Activated T-helper 9 cell treated with anti-CD3 and anti-CD28 coated beads, Interleukin-2, amount 50 U/mL, for 16 hours (primary cell): Measurements from ENCODE around the gene PNPLA8.
"Not testable (repeated sequence)": the region's sequence is repeated elsewhere in the genome, so short reads cannot be mapped to it uniquely, and the experiment has no call there.

Experiments used
- DNase-seq: peaks from one replicate; pipeline ENCODE4 v3.0.0-alpha.2; 2020; ENCODE audit warnings: low read depth

The PNPLA8 gene

DNA sequence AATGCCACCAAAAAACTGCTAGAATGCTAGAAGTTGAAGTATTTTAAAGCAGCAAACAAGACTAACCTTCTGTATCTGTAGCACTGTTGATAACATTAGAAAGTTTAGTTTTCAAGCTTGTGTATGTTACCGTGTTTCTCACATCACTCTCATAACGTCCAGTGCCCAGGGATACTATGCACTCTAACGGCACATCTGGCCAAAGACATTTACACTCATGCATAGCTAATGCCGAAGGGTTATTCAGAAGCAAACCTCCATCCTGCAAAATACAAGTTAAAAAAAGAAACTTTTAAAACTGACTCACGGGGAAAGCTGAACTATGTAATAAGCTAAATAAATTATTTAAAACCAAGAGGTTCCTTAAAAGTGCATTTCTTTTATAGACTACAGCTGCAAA, 46.8 kb downstream of the PNPLA8 start:
- DNase-seq: no peak

DNA sequence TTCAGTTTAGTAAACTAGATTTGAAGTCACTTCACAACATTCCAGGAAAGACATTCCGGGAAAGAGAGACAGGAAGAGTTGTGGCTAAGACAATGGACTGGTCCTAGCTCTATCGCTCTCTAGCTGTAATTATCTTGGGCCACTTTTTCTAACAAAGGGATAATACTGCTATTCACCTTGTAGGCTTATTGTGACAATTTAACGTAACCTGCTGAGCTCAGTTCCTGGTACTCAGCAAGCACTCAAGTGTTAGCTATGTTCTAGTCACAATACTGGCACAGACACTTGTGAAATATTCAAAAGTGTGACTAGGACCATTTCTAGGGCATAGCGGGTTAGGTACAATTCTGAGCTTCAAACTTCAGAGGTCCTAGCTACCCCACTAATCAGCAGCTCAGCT, 57.7 kb downstream of the PNPLA8 start:
- no peak for DNase-seq

- DNase-seq: no peak
These were observed 58.5 kb downstream of the PNPLA8 start for GRCh38 chr7:108467391-108467790.

DNA sequence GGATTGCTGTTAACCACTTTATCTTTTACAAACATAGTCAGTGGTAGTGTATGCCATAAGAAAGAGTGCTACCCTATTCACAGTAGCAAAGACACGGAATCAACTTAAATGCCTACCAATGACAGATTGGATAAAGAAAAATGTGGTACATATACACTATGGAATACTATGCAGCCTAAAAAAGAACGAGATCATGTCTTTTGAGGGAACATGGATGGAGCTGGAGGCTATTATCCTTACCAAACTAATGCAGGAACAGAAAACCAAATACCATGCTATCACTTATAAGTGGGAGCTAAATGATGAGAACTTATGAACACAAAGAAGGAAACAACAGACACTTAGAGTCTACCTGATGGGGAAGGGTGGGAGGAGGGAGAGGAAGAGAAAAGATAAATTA, 59.6 kb downstream of the PNPLA8 start:
- DNase-seq: not testable (repeated sequence)

DNA sequence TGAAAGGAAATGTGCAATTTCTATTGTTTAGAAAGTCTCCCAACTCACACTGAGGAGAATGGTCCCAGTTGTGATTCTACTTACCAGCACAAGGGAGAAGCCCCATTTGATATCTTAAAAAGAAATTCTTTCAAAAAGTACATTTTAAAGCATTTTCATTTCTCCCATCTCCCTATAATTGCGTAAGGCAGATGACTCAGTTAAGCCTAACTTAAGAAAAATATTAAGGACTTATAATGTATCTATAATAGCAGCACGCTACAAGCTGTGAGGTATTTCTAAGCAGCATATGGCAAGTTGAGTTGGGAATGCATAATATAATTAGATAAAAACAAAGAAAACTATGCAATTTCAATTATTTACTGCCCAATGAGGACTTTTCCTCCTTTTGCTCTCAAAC, 61.2 kb downstream of the PNPLA8 start:
- no peak for DNase-seq

- DNase-seq: no peak
These were observed 62.3 kb downstream of the PNPLA8 start for GRCh38 chr7:108463613-108464012.

DNA sequence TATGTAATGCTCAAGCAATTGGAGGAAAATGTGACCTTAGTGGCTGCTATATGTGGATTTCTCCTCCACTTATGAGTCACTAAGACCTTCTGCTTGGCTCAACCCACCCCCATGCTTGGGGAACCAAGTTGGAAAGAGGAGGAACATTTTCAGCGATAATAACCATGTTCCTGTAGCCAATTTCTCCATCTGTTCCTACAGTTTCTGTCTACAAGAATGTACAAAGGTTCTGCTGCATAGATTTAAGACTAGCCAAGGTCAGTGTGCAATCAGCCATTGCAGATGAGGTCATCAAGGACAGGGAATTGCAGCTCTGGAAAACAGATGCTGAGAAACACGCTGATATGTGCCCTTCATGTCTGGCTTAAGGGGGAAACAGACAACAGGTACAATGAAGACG, 64.1 kb downstream of the PNPLA8 start:
- DNase-seq: no peak

- DNase-seq: no peak
These were observed 65.0 kb downstream of the PNPLA8 start for GRCh38 chr7:108460964-108461363.

- no peak for DNase-seq
These were observed 65.9 kb downstream of the PNPLA8 start for GRCh38 chr7:108459922-108460551.

DNA sequence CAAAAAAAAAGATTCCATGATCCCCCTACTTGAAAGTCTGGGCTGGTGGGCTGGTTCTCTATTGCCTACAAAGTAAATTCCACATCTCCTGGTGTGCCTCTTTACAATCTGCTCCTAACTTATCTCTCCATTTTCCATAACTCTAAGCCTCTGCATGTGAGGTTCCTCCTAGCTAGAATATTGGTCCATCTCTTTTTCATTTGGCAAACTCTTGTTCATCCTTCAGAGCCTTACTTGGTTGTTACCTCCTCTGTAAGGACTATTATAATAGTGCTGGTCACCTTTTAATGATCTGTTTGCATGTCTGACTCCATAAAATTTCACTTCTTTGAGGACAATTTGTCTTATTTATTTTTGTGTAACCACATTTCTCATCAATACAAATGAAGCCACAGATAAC, 68.1 kb downstream of the PNPLA8 start:
- DNase-seq: no peak

- no peak for DNase-seq
These were observed 68.9 kb downstream of the PNPLA8 start for GRCh38 chr7:108456845-108457540.

DNA sequence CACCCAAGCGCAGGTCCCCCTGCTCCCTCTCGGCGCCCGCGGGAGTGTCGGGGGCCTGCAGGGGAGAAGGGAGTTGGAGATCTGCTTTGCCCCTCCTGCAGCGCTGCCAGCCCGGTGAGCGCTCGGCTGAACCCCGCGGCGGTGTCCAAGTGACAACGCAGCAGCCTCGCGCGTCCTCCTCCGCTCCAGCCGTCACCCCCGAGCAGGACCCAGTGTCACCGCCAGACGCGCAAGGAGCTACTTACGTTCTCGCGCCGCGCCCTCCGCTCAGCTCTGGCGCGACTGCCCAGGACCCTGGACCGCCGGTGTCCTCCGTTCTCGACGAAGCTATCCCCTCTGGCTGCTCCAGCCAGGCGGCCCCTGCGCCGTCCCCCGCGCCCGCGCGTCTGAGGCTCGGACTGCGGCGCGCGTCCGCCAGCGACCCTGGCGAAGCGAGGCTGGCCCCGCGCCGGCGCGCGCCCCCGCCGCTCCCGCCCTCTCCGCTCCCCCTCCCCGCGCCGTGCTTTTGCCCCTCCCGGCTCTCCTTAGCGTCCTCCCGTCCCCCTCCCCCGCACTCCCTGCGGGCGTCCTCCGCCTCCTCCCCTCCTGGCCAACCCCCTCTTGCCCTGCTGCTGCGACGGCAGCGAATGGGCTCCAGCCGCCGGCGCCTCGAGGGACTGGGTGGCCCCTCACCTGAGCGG, 69.8 kb downstream of the PNPLA8 start, which contains the start of gene NRCAM:
Gene NRCAM (minus strand): TSS at position 439 of the 680 bp plus-strand sequence. CDS start 216,372 bp downstream, outside the sequence.
- DNase-seq: no peak

DNA sequence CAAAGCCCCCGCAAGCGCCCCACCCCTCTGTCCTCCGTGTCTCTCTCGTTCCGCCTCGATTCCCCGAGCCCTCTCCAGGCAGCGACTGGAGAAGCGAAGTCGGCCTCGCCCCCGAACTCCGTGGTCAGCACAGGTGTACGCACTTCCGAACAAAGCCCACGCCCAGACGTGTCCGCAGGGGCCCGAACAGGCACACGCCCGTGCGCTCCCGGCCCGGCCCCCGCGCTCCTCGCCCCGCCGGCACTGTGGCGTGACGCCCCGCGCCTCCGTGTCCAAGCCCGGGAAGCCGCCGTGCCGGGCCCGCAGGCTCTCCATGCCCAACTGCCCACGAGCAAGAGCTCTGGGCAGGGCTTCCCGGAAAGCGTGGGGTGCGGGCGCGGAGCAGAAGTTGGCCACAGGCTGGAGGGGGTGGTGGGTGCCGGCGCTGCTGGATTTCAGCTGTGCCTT, 70.4 kb downstream of the PNPLA8 start:
- DNase-seq: no peak

DNA sequence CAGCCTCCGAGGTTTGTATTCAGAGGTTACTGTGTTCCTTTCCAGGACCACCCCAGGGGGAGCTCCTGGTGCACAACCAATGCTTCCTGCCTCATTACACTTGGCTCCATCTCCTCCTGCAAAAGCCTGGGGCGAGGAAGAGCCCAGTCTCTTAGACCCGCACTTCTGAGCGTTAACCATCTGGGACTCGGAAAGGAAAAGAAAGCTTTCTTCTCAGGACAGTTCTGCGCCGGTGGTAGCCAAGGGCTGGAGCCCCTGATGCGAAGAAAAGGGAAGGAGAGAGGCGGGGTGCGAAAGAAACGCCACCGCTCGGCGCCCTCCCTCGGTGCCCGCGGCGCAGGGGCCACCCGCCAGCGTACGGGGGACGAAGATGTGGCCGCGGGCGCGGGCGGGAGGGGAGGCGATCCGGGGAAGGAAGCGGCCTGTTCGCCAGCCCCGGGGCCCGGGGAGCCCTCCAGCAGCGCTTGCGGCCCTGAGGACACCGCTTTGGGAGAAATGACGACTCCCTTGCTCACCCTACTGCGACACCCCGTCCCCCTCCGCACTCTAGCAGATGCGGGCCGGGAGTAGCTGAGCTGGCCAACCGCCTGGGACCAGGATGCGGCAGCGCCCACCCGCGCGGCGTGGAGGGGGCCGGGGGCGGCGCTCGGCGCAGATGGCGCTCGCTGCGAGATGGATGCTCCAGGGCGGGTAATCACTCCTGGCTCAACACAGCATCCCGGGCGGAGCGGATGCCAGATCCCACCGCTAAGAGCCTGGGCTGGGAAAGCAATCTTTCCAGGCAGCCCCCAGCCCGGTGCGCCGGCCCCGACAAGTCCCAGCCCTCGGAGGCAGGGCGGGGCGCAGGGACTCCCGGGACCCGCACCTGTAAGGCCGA, 71.0 kb downstream of the PNPLA8 start:
- DNase-seq: no peak

- no peak for DNase-seq
These were observed 71.6 kb downstream of the PNPLA8 start for GRCh38 chr7:108454317-108454673.

GRCh38 chr7:108453320-108453719, 72.6 kb downstream of the PNPLA8 start:
- DNase-seq: no peak

- DNase-seq: no peak
These were observed 73.2 kb downstream of the PNPLA8 start for GRCh38 chr7:108452707-108453106.

DNA sequence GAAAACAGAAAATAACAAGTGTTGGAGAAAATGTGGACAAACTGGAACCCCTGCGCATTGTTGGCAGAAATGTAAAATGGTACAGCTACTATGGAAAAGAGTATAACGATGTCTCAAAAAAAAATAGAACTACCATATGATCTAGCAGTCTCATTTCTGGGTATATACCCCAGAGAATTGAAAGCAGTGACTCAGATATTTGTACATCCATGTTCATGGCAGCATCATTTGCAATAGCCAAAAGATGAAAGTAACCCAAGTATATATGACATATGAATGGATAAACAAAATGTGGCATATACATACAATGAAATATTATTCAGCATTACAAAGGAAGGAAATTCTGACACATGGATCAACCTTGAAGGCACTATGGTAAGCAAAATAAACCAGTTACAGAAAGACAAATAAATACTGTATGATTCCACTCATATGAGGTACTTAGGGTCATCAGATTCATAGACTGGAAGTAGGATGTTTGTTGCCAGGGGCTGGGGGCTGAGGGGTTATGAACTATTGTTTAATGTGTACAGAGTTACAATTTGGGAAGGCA, 74.6 kb downstream of the PNPLA8 start:
- DNase-seq: no peak

DNA sequence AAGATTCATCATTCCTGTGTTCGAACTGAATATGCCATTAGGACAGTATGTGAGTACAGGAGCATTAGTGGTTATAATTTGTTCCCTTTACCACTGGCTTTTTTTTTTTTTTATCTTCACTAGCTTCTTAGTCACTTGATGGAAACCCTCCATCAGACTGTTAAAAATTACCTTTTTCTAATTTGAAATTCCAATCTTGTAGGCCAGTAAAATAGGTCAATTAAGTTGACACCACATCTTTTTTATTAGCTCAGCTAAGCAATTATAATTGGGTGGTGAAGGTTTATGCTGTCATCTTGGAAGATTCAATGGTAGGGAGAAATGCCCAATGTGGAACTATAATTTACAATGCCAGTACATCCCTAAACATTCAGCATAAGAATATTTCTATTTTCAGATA, 75.8 kb downstream of the PNPLA8 start:
- DNase-seq: no peak

GRCh38 chr7:108449521-108449920, 76.4 kb downstream of the PNPLA8 start:
- DNase-seq: no peak

GRCh38 chr7:108448584-108449505, 77.1 kb downstream of the PNPLA8 start:
- DNase-seq: no peak
